GM19239 (cell line): ENCODE measurements around the gene MAP3K13.
"Not testable (repeated sequence)": the region's sequence is repeated elsewhere in the genome, so short reads cannot be mapped to it uniquely, and the experiment has no call there.

ENCODE experiments used
- DNase-seq: peaks from one replicate; pipeline ENCODE4 v3.0.0; 2011; ENCODE audit warnings: low spot score; ENCODE audit not compliant: insufficient read length
- FAIRE-seq: peaks from 2 replicates; lab custom pipeline; 2011; peaks lifted over from hg19 to GRCh38; lab: Jason Lieb, UNC

Gene MAP3K13

DNA sequence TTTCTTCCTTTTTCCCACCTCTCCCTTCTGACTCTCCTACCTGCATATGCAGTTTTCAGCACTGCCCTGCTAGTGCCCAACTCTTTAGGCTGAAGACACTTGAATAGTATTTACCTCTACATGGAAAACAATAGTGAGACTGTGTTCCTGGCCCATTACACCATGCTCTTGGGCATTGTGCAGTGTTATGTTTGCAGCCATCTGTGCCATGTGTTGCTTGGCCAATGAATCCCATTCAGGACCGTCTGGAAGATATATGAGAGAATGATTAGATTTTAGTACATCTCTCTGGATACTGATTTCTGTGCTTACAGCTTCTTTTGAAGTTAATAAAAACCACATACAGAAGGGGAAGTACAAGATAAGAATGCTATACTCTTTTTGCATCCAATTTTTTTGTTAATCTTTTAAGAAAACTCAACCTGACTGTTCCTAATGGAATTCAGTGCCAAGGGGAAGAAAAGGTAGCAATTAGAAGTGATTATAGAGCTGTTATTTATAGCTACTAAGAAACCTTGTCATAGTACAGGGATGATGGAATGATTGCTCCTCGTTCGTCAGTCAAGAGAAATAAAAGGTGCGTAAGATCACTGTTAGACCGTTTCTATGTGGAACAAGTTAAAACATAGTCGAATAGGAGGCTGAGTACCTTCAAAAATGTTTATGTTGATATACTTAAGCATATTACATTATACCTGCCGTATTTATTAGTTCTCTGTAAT lies 77.0 kb downstream of the MAP3K13 start:
- DNase-seq (no peak), FAIRE-seq (peak; percentile 49)

- FAIRE-seq, result no peak
- no peak for DNase-seq
These were observed 79.1 kb downstream of the MAP3K13 start for GRCh38 chr3:185442031-185442430.

DNA sequence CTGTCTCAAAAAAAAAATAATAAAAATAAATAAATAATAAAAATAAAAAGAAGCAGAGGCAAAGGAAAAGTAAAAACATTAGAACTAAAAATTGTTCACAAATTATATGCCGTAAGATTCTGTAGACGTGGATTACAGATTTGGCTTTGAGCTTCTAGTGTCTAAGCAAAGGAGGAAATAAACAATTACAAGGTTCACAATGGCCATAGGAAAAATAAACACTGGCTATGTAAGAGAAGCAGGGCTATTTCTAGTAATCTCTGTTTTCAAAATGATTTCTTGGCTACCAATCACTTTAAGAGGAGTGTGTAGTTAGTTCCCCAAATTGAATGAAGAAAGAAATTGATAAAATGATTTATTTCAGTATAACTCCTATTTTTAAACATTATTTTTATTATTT lies 81.4 kb downstream of the MAP3K13 start:
- DNase-seq, result no peak
- FAIRE-seq, result no peak

DNA sequence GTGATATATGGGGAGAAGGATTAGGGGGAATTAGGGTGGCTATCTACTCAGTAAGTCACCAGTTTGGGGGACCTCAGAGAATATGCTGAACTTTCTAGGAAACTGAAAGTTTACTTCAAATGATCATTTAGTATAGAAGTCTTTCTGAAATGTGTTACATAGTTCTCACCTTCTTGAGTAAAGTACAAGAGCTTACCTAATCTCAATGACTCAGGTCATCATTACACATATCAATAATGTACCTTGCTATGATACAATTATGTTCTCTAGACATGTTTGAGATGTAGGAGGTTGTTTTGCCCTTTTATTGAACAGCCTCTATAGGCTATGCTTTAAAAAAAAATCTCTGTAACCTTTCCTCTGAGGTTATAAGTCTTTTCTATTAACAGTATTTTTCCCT lies 85.2 kb downstream of the MAP3K13 start:
- FAIRE-seq (no peak), DNase-seq (no peak)

DNA sequence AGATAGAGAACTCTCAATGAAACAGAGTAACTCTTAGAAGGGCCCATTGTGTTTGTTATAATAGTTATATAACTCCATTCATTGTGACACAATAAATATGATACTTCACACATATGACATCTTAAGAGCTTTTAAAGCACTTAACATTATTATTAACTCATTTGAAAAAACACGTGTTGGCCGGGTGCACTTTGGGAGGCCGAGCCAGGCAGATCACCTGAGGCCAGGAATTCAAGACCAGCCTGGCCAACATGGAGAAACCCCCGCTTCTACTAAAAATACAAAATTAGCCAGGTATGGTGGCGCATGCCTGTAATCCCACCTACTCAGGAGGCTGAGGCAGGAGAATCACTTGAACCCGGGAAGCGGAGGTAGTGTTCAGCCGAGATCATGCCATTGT lies 88.5 kb downstream of the MAP3K13 start:
- not testable (repeated sequence) for DNase-seq, FAIRE-seq

GRCh38 chr3:185457376-185457775 lies 94.4 kb downstream of the MAP3K13 start:
- DNase-seq, result no peak
- no peak for FAIRE-seq

DNA sequence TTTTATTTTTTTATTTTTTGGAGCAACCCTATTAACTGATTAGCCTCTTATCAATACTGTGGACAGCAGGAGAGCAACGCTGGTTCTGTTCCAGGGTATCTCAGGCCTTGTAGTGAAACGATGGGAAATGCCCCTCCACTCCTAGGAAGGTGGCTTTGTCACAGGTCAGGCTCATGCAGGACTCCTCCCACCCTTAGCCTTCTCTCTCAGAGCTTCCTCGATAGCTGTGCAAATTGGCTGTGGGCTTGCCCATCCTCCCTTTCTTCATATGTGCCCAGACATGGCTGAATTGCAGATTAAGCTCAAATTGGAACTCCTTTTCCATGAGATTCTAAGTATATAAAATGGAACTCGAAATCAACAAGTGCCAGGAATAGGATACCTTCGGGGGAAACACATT lies 97.4 kb downstream of the MAP3K13 start:
- DNase-seq (no peak), FAIRE-seq (no peak)

- DNase-seq (no peak), FAIRE-seq (no peak)
These were observed 97.9 kb downstream of the MAP3K13 start for GRCh38 chr3:185460719-185461350.

GRCh38 chr3:185465471-185465870 lies 102.5 kb downstream of the MAP3K13 start:
- DNase-seq (no peak), FAIRE-seq (no peak)

GRCh38 chr3:185466123-185466522 lies 103.2 kb downstream of the MAP3K13 start:
- FAIRE-seq, DNase-seq: not testable (repeated sequence)

- DNase-seq (no peak), FAIRE-seq (no peak)
These were observed 106.6 kb downstream of the MAP3K13 start for GRCh38 chr3:185469542-185469941.

DNA sequence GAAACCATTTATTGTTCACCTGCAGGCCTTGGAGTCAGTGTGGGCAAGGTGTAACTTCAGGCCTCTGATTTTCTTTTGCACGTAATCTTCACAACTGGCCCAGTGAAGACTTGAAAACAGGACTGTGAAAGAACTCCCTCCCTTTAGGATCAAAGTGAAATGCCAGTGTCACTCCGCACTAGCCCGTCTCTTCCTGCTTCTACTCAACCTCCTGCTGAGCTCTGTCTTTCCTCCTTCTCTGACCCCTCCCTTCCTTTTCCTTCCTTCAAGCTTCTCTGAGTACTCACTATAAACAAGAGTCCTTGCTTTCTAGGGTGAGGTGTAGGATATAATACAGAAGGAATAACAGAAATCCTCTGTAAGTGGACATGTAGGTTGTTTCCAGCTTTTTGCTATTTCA lies 107.4 kb downstream of the MAP3K13 start:
- DNase-seq (no peak), FAIRE-seq (no peak)

- no peak for DNase-seq
- no peak for FAIRE-seq
These were observed 110.4 kb downstream of the MAP3K13 start for GRCh38 chr3:185473290-185473815.

- not testable (repeated sequence) for FAIRE-seq, DNase-seq
These were observed 112.0 kb downstream of the MAP3K13 start for GRCh38 chr3:185474922-185475321.

DNA sequence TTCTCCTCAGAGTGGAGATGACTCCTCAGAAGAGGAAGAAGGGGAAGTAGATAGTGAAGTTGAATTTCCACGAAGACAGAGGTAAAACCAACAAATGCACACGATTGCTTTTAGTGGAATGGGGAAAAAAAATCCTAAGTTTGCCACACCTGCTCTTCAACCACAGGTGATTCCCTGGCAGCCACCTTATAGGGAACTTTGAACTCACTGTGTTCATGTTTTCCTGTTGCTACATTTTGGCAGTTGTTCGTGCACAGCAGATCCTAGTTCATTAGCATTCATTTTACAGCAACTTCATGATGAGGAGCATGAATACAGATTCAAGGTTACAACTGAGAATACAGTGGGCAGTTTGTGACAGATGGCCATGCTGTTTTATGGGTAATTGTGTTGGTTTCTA lies 114.4 kb downstream of the MAP3K13 start:
- FAIRE-seq, result no peak
- DNase-seq, result no peak

DNA sequence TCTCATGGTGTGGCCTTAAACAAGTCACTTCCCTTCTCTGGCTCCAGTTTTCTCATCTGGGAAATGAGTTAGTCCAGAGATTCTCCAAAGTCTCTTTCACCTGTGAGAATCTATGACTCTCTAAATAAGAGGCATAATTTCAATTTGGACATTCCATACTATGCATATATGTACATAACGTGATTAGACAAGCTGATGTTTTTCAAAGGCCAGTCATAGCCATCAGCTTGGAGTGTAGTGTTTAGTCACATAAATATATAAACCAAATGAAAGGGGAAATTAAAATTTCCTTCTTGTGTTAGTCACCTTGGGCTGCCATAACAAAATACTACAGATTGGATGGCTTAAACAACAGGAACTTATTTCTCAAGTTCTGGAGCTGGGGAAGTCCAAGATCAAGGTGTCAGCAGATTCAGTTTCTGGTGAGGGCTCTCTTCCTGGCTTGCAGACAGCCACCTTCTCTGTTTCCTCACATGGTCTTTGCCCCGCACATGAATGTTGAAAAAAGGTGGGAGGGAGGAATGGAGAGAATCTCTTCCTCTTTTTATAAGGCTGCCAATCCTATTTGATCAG lies 116.5 kb downstream of the MAP3K13 start:
- FAIRE-seq (no peak), DNase-seq (no peak)

DNA sequence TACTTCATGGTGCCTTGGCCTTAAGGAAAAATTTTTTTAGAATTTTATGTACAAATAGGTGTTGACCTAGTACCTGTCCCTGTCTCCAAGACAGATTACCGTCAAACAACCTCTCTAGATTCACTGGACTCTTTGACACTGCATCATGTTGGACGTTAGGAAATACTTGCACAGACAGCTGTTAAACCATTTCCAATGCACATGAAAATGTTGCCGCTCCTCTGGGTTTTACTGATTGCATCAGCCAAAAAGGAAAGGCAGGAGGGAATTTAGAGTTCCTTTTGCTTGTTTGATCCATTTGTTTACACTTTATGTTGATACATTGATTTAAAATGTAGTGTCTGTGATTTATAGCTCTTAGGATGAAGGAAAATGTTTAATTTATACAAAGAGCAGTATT lies 121.4 kb downstream of the MAP3K13 start:
- FAIRE-seq, result no peak
- DNase-seq, result no peak

DNA sequence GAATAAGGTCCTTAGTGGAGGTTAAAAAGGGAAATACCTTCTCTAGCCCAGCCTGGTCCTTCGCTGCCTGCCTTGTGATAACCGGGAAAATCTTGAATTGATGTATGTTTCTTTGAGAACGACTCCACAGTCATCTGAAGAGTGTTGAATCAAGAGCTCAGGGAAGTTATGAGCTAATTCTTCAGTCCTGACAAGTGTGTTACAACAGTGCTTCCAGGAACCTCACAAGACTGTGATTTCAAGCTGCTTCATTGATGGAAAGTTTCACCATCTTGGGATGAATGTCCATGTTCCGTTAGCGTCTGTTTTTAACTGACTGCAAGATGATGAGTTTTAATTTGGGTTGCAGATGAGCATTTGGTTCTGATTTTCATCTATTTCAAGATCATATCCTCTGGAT lies 123.5 kb downstream of the MAP3K13 start:
- FAIRE-seq (no peak), DNase-seq (no peak)

DNA sequence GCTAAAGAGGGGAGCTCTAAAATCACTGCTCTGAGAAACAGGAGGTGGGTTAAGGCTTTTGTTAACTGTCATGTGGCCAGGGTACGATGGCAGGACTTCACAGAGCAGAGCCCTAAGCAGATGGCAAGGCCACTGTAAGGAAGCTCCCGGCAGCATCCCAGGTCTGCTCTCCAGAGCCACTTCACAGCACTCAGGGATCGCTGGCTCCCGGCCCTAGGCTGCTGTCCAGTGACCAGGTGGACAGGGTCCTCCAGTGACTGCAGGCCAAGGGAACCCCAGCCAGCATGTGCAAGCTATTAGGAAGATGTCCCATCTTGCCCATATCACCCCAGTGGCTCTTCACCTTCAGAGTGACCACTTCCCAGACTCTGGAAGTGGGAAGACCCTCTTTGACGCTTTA lies 125.5 kb downstream of the MAP3K13 start:
- FAIRE-seq, result no peak
- DNase-seq, result no peak

DNA sequence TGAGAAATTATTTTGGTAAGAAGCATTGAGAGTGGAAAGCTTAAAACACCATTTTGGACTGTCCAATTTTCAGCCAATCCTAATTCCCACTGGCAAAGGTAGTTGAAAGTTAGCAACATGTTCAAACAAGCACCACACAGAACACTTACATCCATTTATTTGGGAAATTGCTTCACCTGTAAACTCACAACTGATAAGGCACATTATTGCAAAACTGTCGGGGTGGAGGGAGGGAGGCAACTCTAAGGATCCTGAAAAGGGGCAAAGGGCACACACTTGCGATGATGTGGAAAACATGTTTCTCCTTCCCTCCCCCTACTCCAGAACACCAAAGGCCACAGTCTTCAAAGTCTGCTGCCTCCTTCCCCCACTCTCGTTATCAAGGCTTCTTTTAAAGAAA lies 126.5 kb downstream of the MAP3K13 start:
- FAIRE-seq, result no peak

GRCh38 chr3:185490241-185490640 lies 127.3 kb downstream of the MAP3K13 start:
- no peak for FAIRE-seq
- no peak for DNase-seq

More for the DNA sequence above, 126.5 kb downstream of the MAP3K13 start:
- DNase-seq, result no peak
